ENCODE data around the gene TMEM63C.

GRCh38 chr14:77260199-77260598 lies 78.6 kb downstream of the TMEM63C start:
- TF ChIP-seq CTCF (IDR thresholded peaks at IDR 0.05) (no peak), POLR2A (IDR thresholded peaks at IDR 0.05) (no peak)
